Breast epithelium (tissue), 4 donors: ENCODE measurements around the gene SLC25A21. TPM values are rescaled to one million over a fixed set of nuclear protein-coding genes. Genes with fewer than 3 reads are reported as not detected.

Experiments
- DNase-seq, 2 donors: peaks; one replicate each; pipeline ENCODE4 v3.0.0-alpha.2; 2019; ENCODE audit warnings: low spot score in 2 of 2
- H3K27ac ChIP-seq, 2 donors: fragments of 200-600 bp; sonication (generic) in 1 of 2; one replicate each; pipeline ENCODE4 v1.5.1; 2016 to 2019; ENCODE audit warnings: mild to moderate bottlenecking in 1 of 2
- H3K27me3 ChIP-seq, 2 donors: fragments of 200-600 bp; sonication (generic) in 1 of 2; one replicate each; pipeline versions ENCODE4 v1.5.1 to v1.6.0; 2017 to 2019; ENCODE audit warnings: control low read depth in 1 of 2, mild to moderate bottlenecking in 1 of 2
- H3K36me3 ChIP-seq: fragments of 200-600 bp; one replicate; pipeline ENCODE4 v1.5.1; 2019
- H3K4me1 ChIP-seq, 2 donors: fragments of 200-600 bp; sonication (generic); one replicate each; pipeline ENCODE4 v1.5.1; 2016 to 2019; ENCODE audit warnings: control low read depth in 1 of 2
- H3K4me3 ChIP-seq, 3 donors: fragments of 200-600 bp; sonication (generic); 1 replicate in 2 of 3; 2 replicates in 1 of 3; pipeline ENCODE4 v1.5.1; 2016 to 2019; ENCODE audit warnings: mild to moderate bottlenecking in 3 of 3, moderate library complexity in 2 of 3
- H3K9me3 ChIP-seq, 2 donors: fragments of 200-600 bp; sonication (generic) in 1 of 2; one replicate each; pipeline ENCODE4 v1.5.1; 2016 to 2019; ENCODE audit warnings: control low read depth in 1 of 2
- POLR2A ChIP-seq: fragments of 450-650 bp; IDR thresholded peaks from one replicate; pipeline ENCODE4 v1.6.1; 2016; ENCODE audit warnings: antibody characterized with exemption, mild to moderate bottlenecking, moderate library complexity
- POLR2AphosphoS5 ChIP-seq, 3 donors: sonication (generic); formaldehyde crosslinking; IDR thresholded peaks; one replicate each; pipeline ENCODE4 v1.6.1; 2017; ENCODE audit warnings: antibody characterized with exemption in 3 of 3
- intact Hi-C: fragments of 100-400 bp; cut with DNase I; formaldehyde crosslinking; loops from one replicate; pipeline ENCODE4 v1.15.1; 2023; ENCODE audit warnings: low total_unique reads
- total RNA-seq, 3 donors: library from RNA; depleted of rRNA; stranded (reverse); fragments of >200 nt; gene quantifications; one replicate each; pipeline ENCODE4 v1.1.0, GENCODE V29; 2016
- TF ChIP-seq, protein P1 (sequence below), 3 donors: fragments of 450-650 bp; IDR thresholded peaks; one replicate each; pipeline ENCODE4 v1.5.1; 2016 to 2017; ENCODE audit warnings: antibody characterized with exemption in 3 of 3, mild to moderate bottlenecking in 3 of 3, moderate library complexity in 3 of 3

The SLC25A21 gene
- total RNA-seq, 3 donors from 2014 or later: 0.66 to 2.3 (median 1.6) TPM

DNA sequence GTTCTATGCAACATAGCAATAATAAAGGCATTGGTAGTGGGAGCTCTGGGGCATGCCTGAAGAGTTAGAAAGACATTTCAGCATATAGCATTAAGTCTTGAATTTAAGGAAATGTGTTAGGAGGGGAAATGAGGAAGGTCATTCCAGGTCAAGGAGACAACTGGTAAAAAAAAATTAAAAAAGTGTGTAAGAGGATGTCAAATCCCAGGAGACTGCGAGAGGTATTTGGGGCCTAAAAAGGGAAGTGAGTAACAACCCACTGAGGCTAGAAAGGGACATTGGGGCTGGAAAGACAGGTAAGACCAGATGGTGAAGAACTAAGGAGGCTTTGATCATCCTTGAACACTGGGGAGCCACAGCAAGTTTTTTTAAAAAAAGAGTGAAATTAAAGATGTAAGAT lies 152.9 kb downstream of the SLC25A21 start:
- no peaks in the 10 kb centered on the region for H3K36me3 ChIP-seq
- no peak for DNase-seq
- no peak overlapping the region for H3K4me3 ChIP-seq
- no peaks in the 10 kb centered on the region for H3K9me3 ChIP-seq
- H3K27me3 ChIP-seq: no peaks in the 10 kb centered on the region
- intact Hi-C loops: no loop called here
- no peaks in the 10 kb centered on the region for H3K4me1 ChIP-seq
- H3K27ac ChIP-seq: no peak overlapping the region
- no peak for TF ChIP-seq POLR2AphosphoS5 (IDR thresholded peaks at IDR 0.05)
- no peak for TF ChIP-seq POLR2A
- TF ChIP-seq, protein P1, sequence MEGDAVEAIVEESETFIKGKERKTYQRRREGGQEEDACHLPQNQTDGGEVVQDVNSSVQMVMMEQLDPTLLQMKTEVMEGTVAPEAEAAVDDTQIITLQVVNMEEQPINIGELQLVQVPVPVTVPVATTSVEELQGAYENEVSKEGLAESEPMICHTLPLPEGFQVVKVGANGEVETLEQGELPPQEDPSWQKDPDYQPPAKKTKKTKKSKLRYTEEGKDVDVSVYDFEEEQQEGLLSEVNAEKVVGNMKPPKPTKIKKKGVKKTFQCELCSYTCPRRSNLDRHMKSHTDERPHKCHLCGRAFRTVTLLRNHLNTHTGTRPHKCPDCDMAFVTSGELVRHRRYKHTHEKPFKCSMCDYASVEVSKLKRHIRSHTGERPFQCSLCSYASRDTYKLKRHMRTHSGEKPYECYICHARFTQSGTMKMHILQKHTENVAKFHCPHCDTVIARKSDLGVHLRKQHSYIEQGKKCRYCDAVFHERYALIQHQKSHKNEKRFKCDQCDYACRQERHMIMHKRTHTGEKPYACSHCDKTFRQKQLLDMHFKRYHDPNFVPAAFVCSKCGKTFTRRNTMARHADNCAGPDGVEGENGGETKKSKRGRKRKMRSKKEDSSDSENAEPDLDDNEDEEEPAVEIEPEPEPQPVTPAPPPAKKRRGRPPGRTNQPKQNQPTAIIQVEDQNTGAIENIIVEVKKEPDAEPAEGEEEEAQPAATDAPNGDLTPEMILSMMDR (IDR thresholded peaks at IDR 0.05): no peak

DNA sequence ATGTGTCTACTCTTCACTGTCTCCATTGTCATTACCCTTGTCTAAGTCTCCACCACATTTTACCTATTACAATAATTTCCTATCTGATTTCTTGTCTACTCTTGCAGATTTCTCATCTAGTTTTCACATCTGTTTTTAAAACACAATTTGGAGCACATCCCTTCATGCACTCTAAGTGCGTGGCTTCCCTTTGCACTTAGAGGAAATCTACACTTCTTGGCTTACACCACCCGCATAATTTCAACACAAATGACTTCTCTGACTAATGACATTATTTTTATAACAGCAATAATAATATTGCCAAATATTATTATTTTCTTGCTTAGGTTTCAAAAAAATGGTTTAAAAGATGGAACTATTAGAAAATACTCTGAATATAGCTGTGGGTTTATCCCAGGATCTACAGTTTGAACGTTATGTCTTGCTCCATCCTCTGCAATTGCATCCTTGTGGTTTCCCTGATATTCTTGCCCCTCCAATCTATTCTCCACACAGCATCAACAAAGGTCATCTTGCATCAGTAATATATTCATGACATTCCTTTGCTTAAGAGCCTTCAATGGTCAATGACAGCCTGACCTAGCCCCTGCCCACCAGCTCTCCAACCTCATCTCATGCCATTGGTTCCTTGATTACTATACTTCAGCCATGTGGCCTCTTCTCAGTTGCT lies 153.7 kb downstream of the SLC25A21 start:
- intact Hi-C loops: no loop called here
- Histone ChIP-seq H3K27me3 (no peaks in the 10 kb centered on the region), H3K9me3 (no peaks in the 10 kb centered on the region), H3K4me1 (no peaks in the 10 kb centered on the region), H3K36me3 (no peaks in the 10 kb centered on the region), H3K27ac (no peak overlapping the region), H3K4me3 (no peak overlapping the region)
- no peak for TF ChIP-seq POLR2AphosphoS5 (IDR thresholded peaks at IDR 0.05)
- TF ChIP-seq, protein P1 (IDR thresholded peaks at IDR 0.05): no peak
- TF ChIP-seq POLR2A: no peak
- DNase-seq: no peak

DNA sequence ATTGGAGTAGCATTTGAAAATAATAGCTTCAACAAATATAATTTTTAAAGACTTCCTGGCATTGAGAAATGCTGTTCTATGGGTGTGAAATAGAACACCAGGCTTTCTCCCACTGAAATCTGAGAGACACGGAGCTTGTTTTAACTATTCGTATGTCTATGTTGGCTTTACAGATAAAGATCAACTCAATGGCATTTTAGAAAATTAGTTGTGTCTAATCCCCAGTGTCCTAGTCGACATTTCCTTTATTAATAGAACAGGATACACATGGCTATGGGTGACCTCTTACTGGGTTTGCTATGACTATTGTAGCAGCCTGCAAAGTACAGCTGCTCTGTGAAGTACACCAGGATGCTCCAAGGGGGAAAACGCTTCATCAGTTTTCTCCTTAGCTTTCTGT lies 159.3 kb downstream of the SLC25A21 start:
- Histone ChIP-seq H3K4me1 (no peaks in the 10 kb centered on the region), H3K4me3 (no peak overlapping the region), H3K27ac (no peak overlapping the region), H3K9me3 (no peaks in the 10 kb centered on the region), H3K36me3 (no peaks in the 10 kb centered on the region), H3K27me3 (no peaks in the 10 kb centered on the region)
- DNase-seq: no peak
- TF ChIP-seq POLR2A (no peak), POLR2AphosphoS5 (IDR thresholded peaks at IDR 0.05) (no peak)
- TF ChIP-seq, protein P1 (IDR thresholded peaks at IDR 0.05): no peak
- intact Hi-C loops: no loop called here

DNA sequence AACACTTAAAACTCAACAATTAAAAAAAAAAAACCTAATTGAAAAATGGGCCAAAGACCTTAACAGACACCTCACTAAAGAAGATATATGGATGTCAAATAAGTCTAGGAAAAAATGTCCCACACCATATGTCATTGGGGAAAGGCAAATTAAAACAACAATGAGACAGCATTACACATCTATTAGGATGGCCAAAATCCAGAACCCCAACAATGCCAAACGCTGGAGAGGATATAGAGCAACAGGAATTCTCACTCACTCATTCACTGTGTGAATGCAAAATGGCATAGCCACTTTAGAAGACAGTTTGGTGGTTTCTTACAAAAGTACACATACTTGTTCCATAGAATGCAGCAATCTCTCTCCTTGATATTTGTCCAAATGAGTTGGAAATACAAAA lies 173.7 kb downstream of the SLC25A21 start:
- DNase-seq: no peak
- intact Hi-C loops: no loop called here
- H3K4me3 ChIP-seq: no peak overlapping the region

DNA sequence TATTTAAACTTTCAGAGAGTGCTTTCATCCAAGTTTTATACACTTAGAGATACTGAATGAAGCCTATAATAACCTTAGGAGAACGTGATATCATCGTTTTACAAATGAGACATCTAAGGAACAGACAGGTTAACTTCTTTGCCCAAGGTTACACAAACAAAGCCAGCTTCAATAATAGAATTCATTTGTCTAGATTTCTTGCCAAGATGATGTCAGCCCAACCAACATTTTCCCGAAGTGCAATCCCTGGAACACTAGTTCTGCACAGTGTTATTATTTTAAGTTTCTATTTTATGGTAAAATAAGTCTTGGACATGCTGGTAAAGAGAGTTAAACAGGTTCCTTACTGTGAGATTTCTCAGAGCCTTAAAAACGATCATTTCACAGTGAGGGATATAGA lies 174.6 kb downstream of the SLC25A21 start:
- H3K36me3 ChIP-seq: no peaks in the 10 kb centered on the region
- H3K4me3 ChIP-seq: no peak overlapping the region
- TF ChIP-seq POLR2A: no peak
- no peak for TF ChIP-seq POLR2AphosphoS5 (IDR thresholded peaks at IDR 0.05)
- TF ChIP-seq, protein P1 (IDR thresholded peaks at IDR 0.05): no peak
- no peak for DNase-seq
- H3K27me3 ChIP-seq: no peaks in the 10 kb centered on the region
- intact Hi-C loops: no loop called here
- no peaks in the 10 kb centered on the region for H3K9me3 ChIP-seq
- no peaks in the 10 kb centered on the region for H3K4me1 ChIP-seq
- H3K27ac ChIP-seq: no peak overlapping the region

More for the DNA sequence above, 173.7 kb downstream of the SLC25A21 start:
- Histone ChIP-seq H3K9me3 (no peaks in the 10 kb centered on the region), H3K36me3 (no peaks in the 10 kb centered on the region), H3K27me3 (no peaks in the 10 kb centered on the region), H3K4me1 (no peaks in the 10 kb centered on the region), H3K27ac (no peak overlapping the region)
- TF ChIP-seq, protein P1 (IDR thresholded peaks at IDR 0.05): no peak
- no peak for TF ChIP-seq POLR2AphosphoS5 (IDR thresholded peaks at IDR 0.05)
- no peak for TF ChIP-seq POLR2A
